Fibroblast of upper back skin (primary cell): ENCODE data around the gene CTNNA3.
A peak's percentile ranks its signal among the peaks of the same experiment; 100 is the strongest.

Experiments used
- DNase-seq: peaks from one replicate; pipeline ENCODE4 v3.0.0-alpha.2; 2013

The CTNNA3 gene

DNA sequence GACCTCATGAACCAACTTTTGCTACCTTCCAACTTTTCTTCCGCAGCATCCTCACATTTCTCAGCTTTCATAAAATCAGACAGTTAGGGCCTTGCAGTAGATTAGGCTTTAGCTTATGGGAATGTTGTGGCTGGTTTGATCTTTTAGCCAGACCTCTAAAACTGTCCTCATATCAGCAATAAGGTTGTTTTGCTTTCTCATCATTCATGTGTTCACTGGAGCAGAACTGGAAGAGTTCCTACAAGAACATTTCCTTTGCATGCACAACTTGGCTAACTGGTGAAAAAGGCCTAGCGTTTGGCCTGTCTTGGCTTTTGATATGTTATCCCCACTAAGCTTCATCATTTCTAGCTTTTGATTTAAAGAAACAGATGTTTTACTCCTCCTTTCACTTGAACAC lies 900.1 kb downstream of the CTNNA3 start:
- DNase-seq, result no peak

DNA sequence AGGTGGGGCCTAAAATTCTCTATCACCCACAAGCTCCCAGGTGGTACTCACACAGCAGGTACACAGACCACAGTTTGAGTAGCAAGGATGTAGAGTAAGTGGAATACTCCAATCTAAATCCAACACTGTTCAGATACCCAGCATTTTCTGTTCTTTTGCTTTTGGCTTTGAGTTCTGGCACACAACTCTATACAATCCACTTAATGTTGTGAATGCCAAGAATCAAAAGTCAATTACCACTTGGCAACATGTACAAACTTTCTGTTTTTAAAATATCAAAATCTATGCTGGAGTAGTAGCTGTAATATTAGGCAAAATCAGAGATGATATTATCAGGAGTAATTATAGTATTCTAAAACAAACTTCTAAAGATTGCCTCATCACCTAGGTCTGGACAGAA lies 903.6 kb downstream of the CTNNA3 start:
- DNase-seq, result no peak

DNA sequence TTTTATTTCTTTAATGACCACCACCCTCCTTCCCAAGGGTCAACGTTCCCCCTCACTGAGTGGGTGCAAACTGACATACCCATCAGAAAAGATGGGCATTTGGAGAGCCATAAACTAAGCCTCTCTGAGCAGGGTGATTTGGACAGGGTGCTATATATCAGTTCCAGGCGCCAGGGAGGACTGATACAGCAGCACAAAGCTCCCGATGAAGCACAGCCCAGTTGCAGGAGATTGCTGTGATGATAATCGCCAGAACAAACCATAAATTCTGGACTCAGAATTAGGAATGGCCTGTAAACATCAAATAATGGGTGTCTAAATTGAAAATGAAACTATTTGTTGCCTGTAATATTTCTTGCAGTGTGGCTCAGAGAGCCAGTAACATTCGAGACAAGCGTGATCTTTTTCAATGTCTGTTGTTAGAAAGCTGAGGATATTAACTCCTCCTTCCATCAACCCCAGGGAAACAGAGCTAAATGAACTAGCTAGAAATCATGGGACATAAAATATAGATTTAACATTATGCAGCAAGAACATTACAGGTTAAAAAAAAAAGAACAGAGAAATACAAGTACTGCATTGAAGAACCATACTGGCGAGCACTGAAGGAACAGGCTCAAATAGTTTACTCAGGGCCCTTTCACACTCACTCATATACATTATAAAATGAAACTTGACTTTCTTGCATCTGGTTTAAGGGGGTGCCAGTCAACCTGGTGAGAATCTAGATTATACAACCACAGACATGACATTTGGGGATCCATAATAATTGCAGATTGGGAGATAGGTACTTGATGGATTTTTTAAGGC lies 907.6 kb downstream of the CTNNA3 start:
- no peak for DNase-seq

DNA sequence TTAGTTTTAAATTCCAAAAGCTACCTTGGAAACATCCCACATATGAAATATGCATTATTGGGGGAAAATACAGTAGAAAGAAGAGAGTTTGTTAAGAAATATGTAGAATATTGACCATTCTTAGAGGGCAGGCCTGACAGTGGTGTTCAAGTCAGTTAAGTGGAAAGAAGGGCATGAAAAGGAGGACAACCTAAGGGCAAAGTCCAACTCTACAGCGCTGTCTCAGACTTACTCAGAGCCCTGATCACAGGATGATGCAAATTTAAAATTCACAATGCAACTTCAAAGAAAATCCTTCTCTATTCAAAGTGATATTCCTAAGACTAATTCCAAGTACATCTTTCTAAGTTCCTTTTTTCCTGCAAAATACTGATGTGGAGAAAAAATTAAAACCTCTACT lies 909.3 kb downstream of the CTNNA3 start:
- DNase-seq, result peak; percentile 20

DNA sequence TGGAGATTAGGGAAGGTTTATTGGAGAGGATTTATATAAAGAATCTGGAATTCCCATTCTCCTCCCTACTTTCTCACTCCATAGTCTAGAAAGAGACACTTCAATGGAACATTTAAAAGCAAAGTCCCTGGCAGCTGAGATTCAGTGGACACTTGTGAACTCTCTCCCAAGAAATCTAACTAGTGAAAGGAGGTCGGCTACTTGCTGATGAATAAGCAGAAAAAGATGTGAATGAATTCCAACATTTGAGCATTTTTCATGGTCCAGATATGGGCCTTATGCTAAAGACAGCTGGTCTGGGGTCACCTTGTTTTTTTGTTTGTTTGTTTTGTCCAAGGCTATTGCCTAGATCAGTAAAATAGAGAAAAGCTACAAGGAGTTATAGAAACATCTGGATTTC lies 911.2 kb downstream of the CTNNA3 start:
- peak; percentile 40 for DNase-seq

DNA sequence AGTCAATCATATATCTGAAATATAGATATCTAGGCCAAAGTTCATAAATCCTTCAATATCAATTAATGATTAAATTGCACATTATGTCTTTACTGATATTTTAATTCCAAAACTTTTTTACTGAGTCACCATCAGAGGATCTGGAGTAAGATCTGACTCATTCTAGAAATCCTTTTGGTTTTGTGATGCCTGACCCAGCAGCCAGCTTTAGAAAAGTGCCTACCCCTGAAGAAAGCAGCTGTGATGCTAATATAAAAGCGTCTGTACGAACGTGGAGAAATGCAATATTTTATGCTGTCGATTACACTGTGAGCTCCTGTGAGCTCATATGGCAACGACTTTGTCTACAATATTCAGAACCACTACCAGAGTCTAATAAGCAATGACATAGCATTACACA lies 912.7 kb downstream of the CTNNA3 start:
- peak; percentile 79 for DNase-seq

DNA sequence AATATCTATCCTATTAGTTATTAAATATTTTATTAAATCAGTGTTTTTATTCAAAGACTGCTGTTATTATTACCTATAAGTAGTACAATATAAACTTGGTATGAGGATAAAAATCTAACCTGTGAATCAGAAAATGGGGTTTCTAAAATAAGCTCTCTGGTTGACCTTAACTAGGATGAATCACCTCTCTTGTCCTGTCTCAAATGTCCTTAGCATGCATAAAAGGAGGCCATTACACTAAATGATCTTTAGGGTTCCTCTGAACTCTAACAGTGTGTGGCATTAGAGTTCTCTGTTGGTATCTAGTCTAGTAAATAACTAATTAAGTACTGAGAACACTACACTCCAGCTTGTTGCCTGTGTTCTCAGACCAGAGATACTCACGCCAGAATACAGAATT lies 913.2 kb downstream of the CTNNA3 start:
- peak; percentile 47 for DNase-seq

DNA sequence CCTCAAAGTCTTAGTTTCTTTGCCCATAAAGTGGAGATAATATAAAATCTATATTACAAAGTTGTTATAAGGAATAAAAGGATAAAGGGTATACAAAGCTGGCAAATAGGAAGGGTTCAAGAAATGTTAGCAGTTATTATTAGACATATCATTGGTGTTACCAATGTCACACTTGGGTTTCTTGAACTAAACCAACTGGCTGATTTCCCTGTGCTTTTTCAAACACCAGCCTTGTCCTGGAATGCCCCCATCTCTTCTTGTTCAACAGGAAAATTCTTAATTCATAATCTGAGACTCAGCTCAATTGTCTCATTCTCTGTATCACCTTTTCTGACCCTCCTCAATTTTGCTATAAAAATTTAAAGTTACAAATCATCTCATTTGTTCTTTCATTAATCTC lies 913.9 kb downstream of the CTNNA3 start:
- no peak for DNase-seq

DNA sequence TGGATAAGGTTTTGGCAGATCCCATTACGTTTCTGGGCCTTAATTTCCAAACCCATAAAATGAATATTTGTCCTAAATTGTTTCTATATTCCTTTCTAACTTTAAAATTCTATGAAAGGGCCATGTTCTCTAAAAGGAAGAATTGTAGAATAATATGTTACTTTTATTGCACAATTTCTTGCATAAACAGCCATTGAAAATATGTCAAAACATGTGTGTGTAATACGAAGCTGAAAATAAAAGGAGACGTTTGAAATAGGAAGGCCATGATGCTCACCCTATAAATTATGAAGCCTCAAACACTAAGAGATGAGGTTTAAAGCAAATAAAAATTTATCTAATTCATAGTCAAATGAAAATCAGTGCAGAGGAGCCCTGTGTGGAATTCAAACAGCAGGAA lies 915.2 kb downstream of the CTNNA3 start:
- no peak for DNase-seq

DNA sequence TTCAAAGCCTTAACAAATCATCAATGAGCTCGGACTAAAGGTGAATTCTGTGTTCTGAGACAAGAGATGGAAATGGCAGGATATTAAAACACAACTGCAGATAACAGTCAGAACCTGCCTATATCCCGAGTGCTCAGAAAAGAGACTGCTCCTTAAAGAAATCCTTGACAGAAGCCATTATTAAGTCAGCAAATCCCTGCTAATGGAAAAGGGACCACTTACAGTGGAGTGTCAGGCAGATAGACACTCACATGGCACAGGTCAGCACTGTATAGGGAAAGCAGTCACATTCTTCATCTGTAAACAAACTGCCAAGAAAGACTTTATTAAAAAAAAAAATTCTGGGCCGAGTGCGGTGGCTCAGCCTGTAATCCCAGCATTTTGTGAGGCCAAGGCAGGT lies 917.6 kb downstream of the CTNNA3 start:
- no peak for DNase-seq

DNA sequence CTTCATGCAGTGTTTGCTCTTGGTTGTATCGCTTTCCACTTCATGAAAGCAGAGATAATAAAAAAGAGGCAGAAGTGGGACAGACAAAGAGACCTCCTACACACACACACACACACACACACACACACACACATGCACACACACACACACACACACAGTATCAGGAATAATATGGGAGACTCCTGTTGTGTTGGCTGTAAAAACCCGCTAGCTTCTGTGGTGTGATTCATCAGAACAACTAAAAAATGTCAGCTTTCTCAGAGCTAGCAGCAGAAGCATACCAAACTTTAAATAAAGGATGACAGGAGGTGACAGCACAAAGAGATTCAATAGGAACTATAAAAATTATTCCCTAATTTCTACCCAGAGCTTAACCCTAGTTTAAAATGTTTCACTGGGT lies 918.3 kb downstream of the CTNNA3 start:
- DNase-seq, result peak; percentile 34

DNA sequence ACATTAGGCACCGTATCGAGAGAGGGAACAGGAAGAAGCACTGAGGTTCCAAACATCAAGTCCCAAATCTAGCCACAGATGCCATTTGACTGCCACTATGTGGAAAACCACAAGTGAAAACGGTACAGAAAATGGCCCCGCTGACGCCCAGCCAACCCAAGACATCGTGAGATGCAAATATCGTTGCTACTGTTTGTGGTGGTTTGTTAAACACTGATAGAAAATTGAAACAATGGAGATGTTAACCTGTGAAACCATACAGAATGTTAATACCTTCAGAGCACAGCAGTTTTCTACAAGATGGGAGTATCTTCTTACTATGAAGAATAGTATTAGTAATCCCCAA lies 922.5 kb downstream of the CTNNA3 start:
- no peak for DNase-seq

DNA sequence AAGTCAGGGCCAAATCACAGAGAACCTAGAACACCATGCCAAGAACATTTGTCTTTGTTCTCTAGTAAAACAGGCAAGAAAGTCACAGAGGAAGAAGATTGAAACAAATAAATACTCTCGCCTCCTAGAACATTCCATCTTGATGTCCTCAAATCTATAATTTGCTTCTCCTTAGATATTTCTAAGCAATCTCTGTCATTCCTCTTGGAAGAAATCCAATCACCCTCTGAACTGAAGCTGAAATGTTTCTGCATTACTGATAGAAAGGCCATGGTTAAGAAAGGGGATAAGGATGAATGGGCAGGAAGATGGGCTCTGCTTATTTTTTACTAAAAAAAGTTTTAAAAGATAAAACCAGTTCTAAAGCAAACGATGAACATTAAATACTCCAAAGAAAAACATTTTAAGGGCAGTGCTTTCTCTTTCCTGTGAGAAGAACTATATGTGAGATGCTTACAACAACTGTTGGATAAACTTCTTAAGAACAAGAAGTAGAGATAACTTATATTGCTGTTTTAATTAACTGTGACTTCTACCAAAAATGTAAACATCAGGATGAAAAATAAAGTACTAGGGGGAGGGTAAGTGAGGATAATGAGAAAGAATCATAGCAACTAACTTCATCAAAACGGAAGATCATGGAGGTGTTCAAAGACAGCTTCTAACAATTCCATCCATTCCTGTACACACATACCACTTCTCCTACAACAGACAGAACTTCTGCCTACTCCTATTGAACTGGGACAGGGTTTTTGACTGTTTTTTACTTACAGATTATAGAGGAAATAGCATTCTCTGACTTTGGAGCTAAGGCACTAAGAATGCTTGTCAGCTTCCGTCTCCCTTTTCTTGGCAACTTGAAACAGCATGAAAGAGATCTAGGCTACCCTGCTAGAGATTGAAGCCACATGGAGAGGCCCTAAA lies 923.2 kb downstream of the CTNNA3 start:
- peak; percentile 32 for DNase-seq

DNA sequence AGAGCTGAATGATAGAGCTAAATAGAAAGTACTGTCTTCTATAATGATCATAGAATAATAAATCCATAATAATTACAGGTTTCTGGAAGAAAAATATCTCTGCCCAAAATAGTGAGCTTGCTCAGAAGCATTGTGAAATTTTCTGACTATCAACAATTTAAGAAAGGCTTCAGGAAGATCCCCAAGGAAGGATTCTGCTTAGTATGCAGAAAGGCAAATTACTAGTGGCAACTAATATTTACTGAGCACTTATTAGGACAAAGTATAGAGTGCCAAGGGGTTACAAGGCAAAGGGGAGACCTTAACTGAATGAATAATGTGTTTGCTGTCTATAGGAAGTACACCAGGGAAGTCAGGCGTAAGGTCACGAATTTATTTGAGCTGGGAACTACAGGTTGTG lies 928.3 kb downstream of the CTNNA3 start:
- DNase-seq, result no peak

DNA sequence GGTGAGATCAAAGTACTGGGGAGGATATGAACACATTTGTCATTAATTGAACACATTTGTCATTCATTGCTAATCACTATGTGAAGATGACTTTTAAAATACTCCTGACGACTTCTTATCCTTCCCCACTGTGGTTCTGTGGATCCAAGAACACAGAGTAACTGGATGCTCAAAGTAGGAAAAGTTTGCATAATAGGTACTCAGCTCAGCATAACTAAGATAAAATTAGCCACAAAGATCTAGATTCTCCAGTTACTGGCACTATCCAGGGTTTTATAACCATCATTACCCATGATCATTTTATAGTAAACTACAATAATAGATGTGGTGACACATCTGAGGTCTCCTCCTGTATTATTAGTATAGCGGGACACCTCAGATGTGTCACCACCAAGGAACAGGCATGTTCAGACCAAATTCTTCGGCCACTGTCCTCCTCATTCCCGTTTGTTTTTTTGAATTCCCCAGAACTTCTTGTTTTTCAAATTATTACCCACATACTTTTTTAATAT lies 933.7 kb downstream of the CTNNA3 start:
- DNase-seq, result no peak

DNA sequence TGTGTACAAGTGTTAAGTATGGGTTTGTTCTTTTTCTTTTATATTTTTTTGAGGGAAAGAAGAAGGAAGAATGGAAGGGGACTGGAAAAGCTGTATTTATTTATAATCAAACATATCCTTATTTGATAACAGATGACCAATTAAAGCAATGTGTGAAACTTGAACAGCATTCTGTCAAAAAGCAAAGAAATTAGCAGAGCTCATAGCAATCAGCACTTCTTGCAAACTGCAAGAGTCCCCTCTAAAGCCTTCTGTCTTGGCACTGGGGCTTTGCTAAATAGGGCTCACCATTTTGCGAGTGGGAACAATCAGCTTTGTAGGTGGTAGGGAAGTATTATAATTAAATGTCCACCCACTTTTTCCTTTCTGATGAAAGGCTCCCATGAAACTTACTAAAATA lies 935.1 kb downstream of the CTNNA3 start:
- no peak for DNase-seq

DNA sequence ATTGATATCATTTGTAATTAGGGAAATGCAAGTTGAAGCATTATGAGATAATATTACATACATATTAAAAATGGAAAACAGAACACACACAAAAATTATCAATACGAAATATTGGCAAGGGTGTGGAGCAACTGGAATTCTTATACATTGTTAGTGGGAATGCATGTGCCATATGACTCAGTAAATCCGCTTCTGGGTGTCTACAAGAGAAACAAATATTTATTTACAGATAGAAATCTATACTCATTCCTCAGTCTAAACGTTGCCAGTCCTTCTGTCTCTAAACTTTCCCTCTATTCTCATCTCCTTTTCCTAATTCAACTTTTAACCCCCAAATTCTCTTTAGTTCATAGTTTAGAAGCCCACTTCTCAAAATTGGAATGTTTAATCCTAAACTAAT lies 940.5 kb downstream of the CTNNA3 start:
- DNase-seq, result no peak

DNA sequence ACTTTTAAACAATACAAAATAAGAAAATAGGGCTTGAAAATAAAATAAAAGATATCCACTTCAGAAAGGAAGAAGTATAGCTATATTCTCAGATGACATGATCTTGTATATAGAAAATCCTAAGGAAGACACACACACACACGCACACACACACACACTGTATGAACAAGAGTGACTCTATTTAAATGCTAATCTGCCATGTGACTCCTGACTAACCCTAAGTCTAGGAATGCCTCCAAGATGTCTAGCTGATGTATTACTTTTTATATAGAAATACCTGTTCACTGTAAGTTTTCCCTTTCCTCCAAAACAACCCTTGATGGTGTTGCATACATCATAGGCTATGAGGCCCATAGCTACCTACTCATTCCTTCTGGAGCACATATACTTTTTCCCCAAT lies 943.3 kb downstream of the CTNNA3 start:
- peak; percentile 66 for DNase-seq

DNA sequence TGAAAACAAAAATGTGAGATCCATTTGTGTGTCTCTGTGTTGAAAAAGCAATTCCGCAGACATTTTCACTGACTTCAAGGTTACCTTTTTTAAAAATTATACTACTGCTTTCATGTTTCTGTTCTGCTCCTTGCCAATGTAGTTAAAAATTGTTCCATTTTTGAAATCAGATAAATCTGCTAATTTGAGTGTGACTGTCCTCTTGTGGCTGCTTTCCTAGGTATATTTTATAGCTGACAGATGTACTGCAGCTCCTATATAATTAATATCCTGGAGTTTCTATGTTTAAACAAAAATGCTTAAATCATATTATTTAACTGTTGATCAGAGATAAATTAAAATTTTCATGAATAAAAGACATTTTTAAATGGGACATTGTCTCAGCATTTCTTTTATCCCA lies 947.8 kb downstream of the CTNNA3 start:
- DNase-seq, result peak; percentile 32

DNA sequence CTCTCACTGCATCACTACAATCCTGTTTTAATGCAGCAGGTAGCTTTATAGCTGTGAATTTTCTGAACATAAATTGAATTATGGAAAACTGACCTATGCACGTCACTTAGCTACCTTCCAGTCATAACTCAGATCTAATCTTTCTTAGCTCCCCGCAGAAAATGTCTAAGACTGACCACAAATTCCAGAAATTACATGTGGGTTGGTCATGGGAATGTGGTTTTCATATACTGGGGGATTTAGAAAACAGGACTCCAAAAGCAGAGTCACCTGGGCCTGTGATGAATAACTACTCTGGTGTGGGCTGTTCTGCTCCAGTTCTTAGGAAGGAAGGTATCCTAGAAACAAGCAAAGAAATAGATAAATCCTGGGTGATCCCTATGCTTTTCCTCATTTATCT lies 948.5 kb downstream of the CTNNA3 start:
- DNase-seq, result peak; percentile 98

DNA sequence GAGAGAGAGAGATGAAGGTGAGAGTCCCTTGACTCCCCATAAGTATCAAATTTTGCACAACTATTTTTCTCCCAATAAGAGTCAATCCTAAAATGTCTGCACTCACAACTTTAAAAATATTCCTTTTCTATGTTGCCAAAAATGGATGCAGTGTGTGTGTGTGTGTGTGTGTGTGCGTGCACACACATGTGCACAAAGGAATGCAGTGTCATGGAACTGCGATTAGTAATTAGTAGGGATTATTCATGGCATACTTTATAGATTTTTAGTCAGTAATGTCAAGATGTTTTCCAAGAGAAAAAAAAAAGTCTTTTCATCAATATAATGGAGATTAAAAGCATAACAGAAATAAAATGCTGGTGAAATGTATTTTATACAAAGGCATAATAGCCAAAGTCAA lies 949.3 kb downstream of the CTNNA3 start:
- DNase-seq, result peak; percentile 43

DNA sequence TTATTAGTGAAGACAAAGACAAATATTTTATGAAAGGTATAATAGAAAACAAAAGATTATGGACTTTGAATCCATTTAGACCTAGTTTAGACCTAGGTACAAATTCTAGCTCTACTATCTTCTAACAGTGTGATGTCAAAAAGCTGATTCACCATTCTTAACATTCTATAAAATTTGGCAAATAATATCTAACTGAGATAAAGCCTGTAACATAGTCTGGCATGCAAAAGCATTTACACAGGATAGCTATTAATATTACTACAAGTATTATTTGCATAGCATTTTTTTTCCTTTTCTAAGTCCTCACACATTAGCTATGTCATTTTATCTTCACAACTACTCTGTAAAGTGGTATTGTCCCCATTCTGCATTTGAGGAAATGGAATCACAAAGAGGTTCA lies 949.7 kb downstream of the CTNNA3 start:
- peak; percentile 59 for DNase-seq

DNA sequence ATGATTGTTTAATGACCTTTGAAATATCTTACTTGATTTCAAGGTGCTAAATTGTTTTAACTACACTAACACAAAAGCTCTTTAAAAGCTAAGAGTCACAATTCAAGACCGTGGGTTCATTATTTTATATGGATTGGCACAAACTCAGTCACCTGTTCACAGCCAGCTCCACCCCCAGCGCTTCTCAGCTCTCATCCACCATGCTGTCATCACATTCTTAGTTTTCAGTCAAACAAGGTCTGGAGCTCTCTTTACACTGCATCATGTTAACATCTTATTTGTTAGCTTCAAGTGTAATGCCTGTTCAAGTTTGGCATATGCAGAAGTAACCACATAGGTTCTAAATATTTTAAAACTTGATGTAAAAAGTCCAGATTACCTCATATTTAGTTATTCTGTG lies 951.1 kb downstream of the CTNNA3 start:
- DNase-seq, result peak; percentile 27

DNA sequence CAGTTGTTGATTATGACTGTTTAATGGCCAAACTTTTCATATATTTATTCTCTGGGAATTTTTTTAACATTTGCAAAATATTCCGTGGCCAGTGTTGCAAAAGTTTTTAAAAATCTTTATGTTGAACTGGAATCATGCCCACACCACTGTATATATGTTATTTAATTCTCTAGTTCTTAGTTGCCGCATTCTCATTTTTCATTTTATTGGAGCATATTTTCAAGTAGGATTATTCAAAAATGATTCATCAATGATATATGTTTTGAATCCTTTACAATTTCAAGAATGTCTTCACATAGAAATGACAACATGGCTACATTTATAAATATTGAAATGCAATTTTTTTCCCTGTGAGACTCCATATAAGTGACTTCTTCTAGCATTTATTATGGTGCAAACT lies 958.8 kb downstream of the CTNNA3 start:
- DNase-seq, result peak; percentile 60
